IMR-90 (cell line): Measurements from ENCODE around the gene CDKN1C. TPM values are rescaled to one million over a fixed set of nuclear protein-coding genes. Genes with fewer than 3 reads are reported as not detected.
A peak's percentile ranks its signal among the peaks of the same experiment; 100 is the strongest.

Experiments
- ATAC-seq: fragments of 200-7000 bp; cut with Tn5 transposase; 2 replicates; pipeline ENCODE4 v1.9.1; 2020; ENCODE audit warnings: low read depth, mild to moderate bottlenecking, moderate library complexity
- BruUV-seq: library from RNA; stranded (reverse); fragments of 400-500 nt; replicated peaks from 2 replicates; lab custom pipeline; 2021; lab: Mats Ljungman, UMichigan
- CTCF ChIA-PET: fragments of 300-600 bp; formaldehyde crosslinking; extraction: SDS; loops from one replicate; lab custom pipeline; 2021; ENCODE audit warnings: antibody characterized with exemption; lab: Yijun Ruan, JAX
- POLR2A ChIA-PET: fragments of 300-600 bp; sonication (Branson Sonifier 250); formaldehyde crosslinking; loops from one replicate; lab custom pipeline; 2022; ENCODE audit warnings: antibody characterized with exemption; ENCODE audit not compliant: unreplicated experiment; lab: Charles Lee
- DNase-seq: peaks from one replicate; pipeline ENCODE4 v3.0.0; 2013
- H2AFZ ChIP-seq: replicated peaks from 2 replicates; pipeline ENCODE3; 2013; ENCODE audit warnings: low read length, mild to moderate bottlenecking; ENCODE audit not compliant: poor library complexity
- H2AK5ac ChIP-seq: 2 replicates; pipeline ENCODE4 v1.6.1; 2013; ENCODE audit warnings: low read depth, low read length, inconsistent platforms
- H2AK9ac ChIP-seq: replicated peaks from 2 replicates; pipeline ENCODE3; 2013; ENCODE audit warnings: mild to moderate bottlenecking, low read depth, low read length, moderate library complexity; ENCODE audit not compliant: poor library complexity
- H2BK120ac ChIP-seq: 2 replicates; pipeline ENCODE4 v1.6.1; 2013; ENCODE audit warnings: low read depth, low read length, inconsistent platforms
- H2BK15ac ChIP-seq: 3 replicates; pipeline ENCODE4 v1.6.1; 2013; ENCODE audit warnings: low read depth, low read length, inconsistent platforms
- H2BK20ac ChIP-seq: 2 replicates; pipeline ENCODE4 v1.6.1; 2013; ENCODE audit warnings: low read depth, mild to moderate bottlenecking, inconsistent platforms, low read length, moderate library complexity
- H2BK5ac ChIP-seq: 2 replicates; pipeline ENCODE4 v1.6.1; 2013; ENCODE audit warnings: mild to moderate bottlenecking, low read depth, low read length, inconsistent platforms; ENCODE audit not compliant: poor library complexity, severe bottlenecking
- H3K14ac ChIP-seq: replicated peaks from 2 replicates; pipeline ENCODE4 v1.6.1; 2013; ENCODE audit warnings: low read depth, low read length, inconsistent platforms
- H3K18ac ChIP-seq: 2 replicates; pipeline ENCODE4 v1.6.1; 2013; ENCODE audit warnings: low read depth, low read length, control low read depth
- H3K23ac ChIP-seq: 2 replicates; pipeline ENCODE4 v1.6.1; 2013; ENCODE audit warnings: low read depth, low read length, inconsistent platforms
- H3K27ac ChIP-seq: 2 replicates; pipeline ENCODE4 v1.5.1; 2013; ENCODE audit warnings: mild to moderate bottlenecking, control low read depth, low read length; ENCODE audit not compliant: insufficient read depth
- H3K27me3 ChIP-seq: 2 replicates; pipeline ENCODE4 v1.6.1; 2013; ENCODE audit warnings: low read length; ENCODE audit not compliant: control insufficient read depth, insufficient read depth
- H3K36me3 ChIP-seq: 2 replicates; pipeline ENCODE4 v1.6.1; 2013; ENCODE audit warnings: low read length, mixed read lengths; ENCODE audit not compliant: control insufficient read depth, insufficient read depth
- H3K4ac ChIP-seq: 2 replicates; pipeline ENCODE4 v1.6.1; 2013; ENCODE audit warnings: low read depth, low read length, inconsistent platforms
- H3K4me1 ChIP-seq: 2 replicates; pipeline ENCODE4 v1.6.1; 2013; ENCODE audit warnings: low read length, mixed read lengths; ENCODE audit not compliant: control insufficient read depth, insufficient read depth
- H3K4me2 ChIP-seq: 2 replicates; pipeline ENCODE4 v1.6.1; 2013; ENCODE audit warnings: low read depth, mild to moderate bottlenecking, control low read depth, low read length, moderate library complexity
- H3K4me3 ChIP-seq: 2 replicates; pipeline ENCODE4 v1.5.1; 2013; ENCODE audit warnings: low read depth, mild to moderate bottlenecking, control low read depth, low read length, moderate library complexity; ENCODE audit not compliant: insufficient read depth
- H3K56ac ChIP-seq: 2 replicates; pipeline ENCODE4 v1.6.1; 2013; ENCODE audit warnings: low read length, inconsistent platforms; ENCODE audit not compliant: insufficient read depth; ENCODE audit errors: extremely low read depth
- H3K79me1 ChIP-seq, 2 experiments: 2 replicates each; pipeline ENCODE4 v1.6.1; 2013; ENCODE audit warnings: low read length in 2 of 2, inconsistent platforms in 1 of 2, low read depth in 1 of 2
- H3K9ac ChIP-seq: 2 replicates; pipeline ENCODE4 v1.6.1; 2013; ENCODE audit warnings: low read depth, low read length, control low read depth
- H3K9me1 ChIP-seq: 2 replicates; pipeline ENCODE4 v1.6.1; 2013; ENCODE audit warnings: low read length, inconsistent platforms; ENCODE audit not compliant: insufficient read depth
- H3K9me3 ChIP-seq: 2 replicates; pipeline ENCODE4 v1.6.1; 2013; ENCODE audit warnings: low read length; ENCODE audit not compliant: control insufficient read depth, insufficient read depth
- H4K20me1 ChIP-seq: 2 replicates; pipeline ENCODE4 v1.6.1; 2013; ENCODE audit warnings: low read length, inconsistent platforms; ENCODE audit not compliant: insufficient read depth
- H4K5ac ChIP-seq: 2 replicates; pipeline ENCODE4 v1.6.1; 2013; ENCODE audit warnings: mild to moderate bottlenecking, low read depth, low read length, control low read depth
- H4K8ac ChIP-seq, 2 experiments: 2 replicates each; pipeline ENCODE4 v1.6.1; 2013; ENCODE audit warnings: low read depth in 2 of 2, low read length in 2 of 2, control low read depth in 1 of 2, inconsistent platforms in 1 of 2
- H4K91ac ChIP-seq: 2 replicates; pipeline ENCODE4 v1.6.1; 2013; ENCODE audit warnings: low read depth, low read length, inconsistent platforms; ENCODE audit not compliant: insufficient read depth
- BHLHE40 ChIP-seq: fragments of 150-350 bp; IDR thresholded peaks from 2 replicates; pipeline ENCODE4 v1.6.1; 2016; ENCODE audit warnings: mild to moderate bottlenecking, low read depth, low read length
- CEBPB ChIP-seq: IDR thresholded peaks from 2 replicates; pipeline ENCODE4 v1.6.1; 2012; ENCODE audit warnings: low read depth, low read length, improper control_type of control experiment
- CHD1 ChIP-seq: IDR thresholded peaks from 2 replicates; pipeline ENCODE4 v1.6.1; 2012; ENCODE audit warnings: low read depth, low read length, improper control_type of control experiment
- CTCF ChIP-seq: conservative IDR thresholded peaks from 2 replicates; pipeline ENCODE4 v1.5.1; 2012; ENCODE audit warnings: mild to moderate bottlenecking, low read depth, low read length, improper control_type of control experiment
- FOS ChIP-seq: fragments of 150-350 bp; IDR thresholded peaks from 2 replicates; pipeline ENCODE4 v1.6.1; 2016; ENCODE audit warnings: low read depth, low read length
- MAZ ChIP-seq: IDR thresholded peaks from 2 replicates; pipeline ENCODE4 v1.6.1; 2012; ENCODE audit warnings: low read depth, mild to moderate bottlenecking, low read length, improper control_type of control experiment, moderate library complexity, borderline replicate concordance
- MXI1 ChIP-seq: IDR thresholded peaks from 2 replicates; pipeline ENCODE4 v1.6.1; 2012; ENCODE audit warnings: low read depth, mild to moderate bottlenecking, low read length, moderate library complexity, borderline replicate concordance
- SMC3 ChIP-seq: fragments of 150-350 bp; IDR thresholded peaks from 2 replicates; pipeline ENCODE4 v1.6.1; 2016; ENCODE audit warnings: low read depth, mild to moderate bottlenecking, antibody characterized with exemption, low read length, moderate library complexity
- WGBS, 2 experiments: methylation state at CpG; one replicate each; pipeline versions ENCODE4 v1.1.5 to v1.1.7; 2013; ENCODE audit warnings: missing lambda C conversion rate in 2 of 2; ENCODE audit not compliant: insufficient read length in 1 of 2; ENCODE audit errors: extremely low coverage in 2 of 2; 5-methylcytosine and 5-hydroxymethylcytosine counted together
- dilution Hi-C: fragments of 300-500 bp; cut with HindIII; formaldehyde crosslinking; loops from one replicate; pipeline ENCODE4 v1.14.3; 2018; ENCODE audit warnings: low sequenced_read_pairs; ENCODE audit not compliant: unreplicated experiment
- in situ Hi-C: fragments of 300-500 bp; cut with MboI; formaldehyde crosslinking; loops from 3 replicates; pipeline ENCODE4 v1.14.3; 2019; ENCODE audit warnings: low sequenced_read_pairs, inconsistent platforms, mixed read lengths
- intact Hi-C: fragments of 100-400 bp; cut with micrococcal nuclease; formaldehyde crosslinking; loops from 2 replicates; pipeline ENCODE4 v1.10.0; 2022
- polyA plus RNA-seq, 3 experiments: library from polyadenylated mRNA; depleted of rRNA; stranded (reverse); fragments of >200 nt; gene quantifications; 2 replicates each; pipeline ENCODE4 v1.2.3, GENCODE V29; 2012; ENCODE audit warnings: low replicate concordance in 1 of 3
- total RNA-seq: library from RNA; depleted of rRNA; stranded (reverse); fragments of >200 nt; gene quantifications from 2 replicates; pipeline ENCODE4 v1.2.3, GENCODE V29; 2012

CDKN1C gene
- total and polyA plus RNA-seq, 2 of the 4 experiments (the other 2 are of a cell fraction) = 1.6 to 3.0 TPM

- H2BK5ac ChIP-seq = no peak overlapping the region
- peaks cover 8% of the 10 kb centered on the region for H3K9me3 ChIP-seq
- H4K5ac ChIP-seq = no peak overlapping the region
- no peak overlapping the region for H4K91ac ChIP-seq
- no peak overlapping the region for H3K18ac ChIP-seq
- H3K4me2 ChIP-seq = no peak overlapping the region
- no peaks in the 10 kb centered on the region for H3K27me3 ChIP-seq
- H2BK15ac ChIP-seq = no peak overlapping the region; the same call in 2 of the 3 replicates
- H3K4me3 ChIP-seq = no peak overlapping the region
- H4K8ac ChIP-seq = 0 out of 4 replicates have a peak overlapping the region, but pooled peaks have one; percentile 20 to 65
- 94% methylated on average over 3 of the region's 7 CpGs; no CpG with 5 or more reads in 1 of the 2 experiments for WGBS, 2 experiments
- in situ Hi-C loops (no loop called here), dilution Hi-C loops (no loop called here), intact Hi-C loops (no loop called here)
- peak overlapping the region; percentile 18; the same call in 1 of the 2 replicates for H3K4ac ChIP-seq
- H3K23ac ChIP-seq = no peak overlapping the region
- ChIA-PET CTCF (no interaction called here), POLR2A (no interaction called here)
- no peak overlapping the region for H2BK120ac ChIP-seq
- no peaks in the 10 kb centered on the region for H3K36me3 ChIP-seq
- no peaks in the 10 kb centered on the region for H3K9me1 ChIP-seq
- no peak overlapping the region for H3K56ac ChIP-seq
- no TSS peak for BruUV-seq
- peaks cover 1% of the 10 kb centered on the region; the same call in 1 of the 2 replicates for H4K20me1 ChIP-seq
- no peak overlapping the region for H3K9ac ChIP-seq
- H3K4me1 ChIP-seq = peaks cover 9% of the 10 kb centered on the region
- ATAC-seq (no peak), DNase-seq (no peak)
- H2BK20ac ChIP-seq = no peak overlapping the region
- H2AFZ ChIP-seq = peak overlapping the region; percentile 74
- peaks cover 0 to 3% of the 10 kb centered on the region in 2 experiments; a peak in 1 of 4 replicates for H3K79me1 ChIP-seq
- no peak for TF ChIP-seq CHD1
- no peak for TF ChIP-seq CEBPB
- TF ChIP-seq SMC3 = no peak
- TF ChIP-seq FOS = no peak
- TF ChIP-seq CTCF = no peak
- TF ChIP-seq MXI1 = no peak
- no peak for TF ChIP-seq MAZ
- no peak for TF ChIP-seq BHLHE40
- peak overlapping the region; percentile 55 for H2AK9ac ChIP-seq
- no peak overlapping the region for H3K14ac ChIP-seq
- H2AK5ac ChIP-seq = peak overlapping the region; percentile 90
- no peak overlapping the region for H3K27ac ChIP-seq
Observed at GRCh38 chr11:2934021-2934550, 48.5 kb upstream of the CDKN1C start.
